Progenitor cell of endocrine pancreas (in vitro differentiated cells): ENCODE results near the gene C7. TPM values are rescaled to one million over a fixed set of nuclear protein-coding genes. Genes with fewer than 3 reads are reported as not detected.
"Not testable (repeated sequence)": the region's sequence is repeated elsewhere in the genome, so short reads cannot be mapped to it uniquely, and the experiment has no call there.

ENCODE experiments used
- DNase-seq: peaks from one replicate; pipeline ENCODE4 v3.0.0; 2021; ENCODE audit warnings: low spot score; ENCODE audit not compliant: unreplicated experiment
- H3K27ac Mint-ChIP-seq: 2 replicates; pipeline ENCODE4 v1.8.0; 2021; ENCODE audit warnings: mild to moderate bottlenecking, moderate library complexity, mixed read lengths
- H3K27me3 Mint-ChIP-seq: 2 replicates; pipeline ENCODE4 v1.8.0; 2021; ENCODE audit warnings: mixed read lengths
- H3K36me3 Mint-ChIP-seq: 2 replicates; pipeline ENCODE4 v1.8.0; 2022; ENCODE audit warnings: mixed read lengths; ENCODE audit not compliant: insufficient read depth
- H3K4me1 Mint-ChIP-seq: 2 replicates; pipeline ENCODE4 v1.8.0; 2021; ENCODE audit warnings: low read depth, mixed read lengths
- H3K4me3 Mint-ChIP-seq: 2 replicates; pipeline ENCODE4 v1.8.0; 2021; ENCODE audit warnings: low read depth, mild to moderate bottlenecking, moderate library complexity, mixed read lengths
- H3K9me3 Mint-ChIP-seq: 2 replicates; pipeline ENCODE4 v1.8.0; 2021; ENCODE audit warnings: low read depth, mixed read lengths
- total RNA-seq: library from RNA; stranded (reverse); gene quantifications from 2 replicates; pipeline ENCODE4 v1.2.1, GENCODE V29; 2021
- TF ChIP-seq, protein P1 (sequence below): fragments of 200-600 bp; sonication (generic); IDR thresholded peaks from one replicate; pipeline ENCODE4 v1.5.0; 2021; ENCODE audit warnings: antibody characterized with exemption, mild to moderate bottlenecking; ENCODE audit not compliant: unreplicated experiment

C7 gene
- total RNA-seq, 1 donor from 2014 or later: 5.7 TPM

DNA sequence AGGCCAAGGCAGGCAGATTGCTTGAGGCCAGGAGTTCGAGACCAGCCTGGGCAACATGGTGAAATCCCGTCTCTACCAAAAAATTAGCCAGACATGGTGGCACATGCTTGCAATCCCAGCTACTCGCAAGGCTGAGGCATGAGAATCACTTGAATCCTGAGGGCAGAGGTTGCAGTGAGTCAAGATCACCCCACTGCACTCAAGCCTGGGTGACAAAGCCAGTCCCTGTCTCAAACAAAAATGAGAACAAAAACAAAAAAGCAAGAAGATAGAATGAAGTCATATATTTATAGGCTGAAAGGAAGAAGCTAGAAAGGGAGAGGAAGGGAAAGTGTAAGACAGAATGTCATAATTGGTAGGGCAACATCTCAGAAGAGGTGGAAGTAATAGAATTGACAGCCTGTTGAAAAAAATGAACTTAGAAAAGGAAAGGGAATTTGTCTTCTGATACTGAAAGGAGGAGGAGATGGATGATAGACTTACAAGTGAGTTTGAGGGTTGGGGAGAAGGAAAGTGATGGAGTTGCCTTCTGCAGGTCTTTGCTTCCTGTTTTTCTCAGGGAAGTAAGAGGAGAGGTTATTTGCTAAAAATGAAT, 35.9 kb upstream of the C7 start:
- no peaks in the 10 kb centered on the region for H3K27me3 Mint-ChIP-seq
- TF ChIP-seq, protein P1, sequence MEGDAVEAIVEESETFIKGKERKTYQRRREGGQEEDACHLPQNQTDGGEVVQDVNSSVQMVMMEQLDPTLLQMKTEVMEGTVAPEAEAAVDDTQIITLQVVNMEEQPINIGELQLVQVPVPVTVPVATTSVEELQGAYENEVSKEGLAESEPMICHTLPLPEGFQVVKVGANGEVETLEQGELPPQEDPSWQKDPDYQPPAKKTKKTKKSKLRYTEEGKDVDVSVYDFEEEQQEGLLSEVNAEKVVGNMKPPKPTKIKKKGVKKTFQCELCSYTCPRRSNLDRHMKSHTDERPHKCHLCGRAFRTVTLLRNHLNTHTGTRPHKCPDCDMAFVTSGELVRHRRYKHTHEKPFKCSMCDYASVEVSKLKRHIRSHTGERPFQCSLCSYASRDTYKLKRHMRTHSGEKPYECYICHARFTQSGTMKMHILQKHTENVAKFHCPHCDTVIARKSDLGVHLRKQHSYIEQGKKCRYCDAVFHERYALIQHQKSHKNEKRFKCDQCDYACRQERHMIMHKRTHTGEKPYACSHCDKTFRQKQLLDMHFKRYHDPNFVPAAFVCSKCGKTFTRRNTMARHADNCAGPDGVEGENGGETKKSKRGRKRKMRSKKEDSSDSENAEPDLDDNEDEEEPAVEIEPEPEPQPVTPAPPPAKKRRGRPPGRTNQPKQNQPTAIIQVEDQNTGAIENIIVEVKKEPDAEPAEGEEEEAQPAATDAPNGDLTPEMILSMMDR: no peak
- H3K36me3 Mint-ChIP-seq: peaks cover 2% of the 10 kb centered on the region
- no peak overlapping the region for H3K4me3 Mint-ChIP-seq
- DNase-seq: no peak
- peaks cover 9% of the 10 kb centered on the region for H3K9me3 Mint-ChIP-seq
- peaks cover 8% of the 10 kb centered on the region for H3K4me1 Mint-ChIP-seq
- no peak overlapping the region for H3K27ac Mint-ChIP-seq

DNA sequence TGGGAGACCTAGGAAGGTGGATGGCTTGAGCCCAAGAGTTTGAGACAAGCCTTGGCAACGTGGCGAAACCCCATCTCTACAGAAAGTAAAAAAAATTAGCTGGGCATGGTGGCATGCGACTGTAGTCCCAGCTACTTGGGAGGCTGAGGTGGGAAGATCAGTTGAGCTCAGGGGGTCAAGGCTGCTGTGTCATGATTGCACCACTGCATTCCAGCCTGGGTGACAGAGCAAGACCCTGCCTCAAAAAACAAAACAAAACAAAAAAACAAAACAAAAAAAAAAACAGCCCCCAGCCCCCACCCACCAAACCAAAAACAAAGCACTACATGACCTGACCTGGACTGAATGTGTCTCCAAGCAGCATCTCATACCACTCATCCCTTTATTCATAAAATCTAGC, 33.3 kb upstream of the C7 start:
- no peaks in the 10 kb centered on the region for H3K27me3 Mint-ChIP-seq
- no peak overlapping the region for H3K4me3 Mint-ChIP-seq
- DNase-seq: no peak
- TF ChIP-seq, protein P1: no peak
- no peak overlapping the region for H3K27ac Mint-ChIP-seq
- peaks cover 2% of the 10 kb centered on the region for H3K36me3 Mint-ChIP-seq
- peaks cover 4% of the 10 kb centered on the region for H3K4me1 Mint-ChIP-seq
- H3K9me3 Mint-ChIP-seq: peaks cover 9% of the 10 kb centered on the region

DNA sequence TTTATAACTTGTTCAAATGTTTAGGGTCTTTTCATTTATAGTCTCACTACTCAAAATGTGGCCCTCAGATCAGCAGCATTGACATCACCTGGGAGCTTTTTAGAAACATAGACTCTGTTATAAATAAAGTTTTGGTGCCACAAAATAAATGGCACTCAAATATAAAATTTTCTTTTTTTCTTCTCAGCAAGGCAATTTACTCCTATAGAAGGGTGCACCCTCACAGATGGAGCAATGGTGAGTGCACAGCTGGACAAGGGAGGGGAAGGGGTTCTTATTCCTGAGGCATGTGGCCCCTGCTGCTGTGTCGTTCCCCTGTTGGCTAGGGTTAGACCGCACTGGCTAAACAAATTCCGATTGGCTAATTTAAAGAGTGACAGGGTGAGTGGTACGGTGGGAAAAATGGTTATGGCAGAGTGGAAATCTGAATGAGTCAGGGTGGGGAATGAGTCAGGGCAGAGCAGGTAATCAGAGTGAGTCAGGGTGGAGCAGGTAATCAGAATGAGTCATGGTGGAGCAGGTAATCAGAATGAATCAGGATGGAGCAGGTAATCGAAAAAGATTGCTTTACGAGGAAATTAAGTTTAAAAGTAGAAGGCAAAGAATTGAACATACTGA, 31.8 kb upstream of the C7 start:
- H3K36me3 Mint-ChIP-seq: peaks cover 5% of the 10 kb centered on the region
- TF ChIP-seq, protein P1: no peak
- no peaks in the 10 kb centered on the region for H3K27me3 Mint-ChIP-seq
- no peak for DNase-seq
- no peak overlapping the region for H3K4me3 Mint-ChIP-seq
- no peaks in the 10 kb centered on the region for H3K4me1 Mint-ChIP-seq
- peaks cover 15% of the 10 kb centered on the region for H3K9me3 Mint-ChIP-seq
- H3K27ac Mint-ChIP-seq: no peak overlapping the region

DNA sequence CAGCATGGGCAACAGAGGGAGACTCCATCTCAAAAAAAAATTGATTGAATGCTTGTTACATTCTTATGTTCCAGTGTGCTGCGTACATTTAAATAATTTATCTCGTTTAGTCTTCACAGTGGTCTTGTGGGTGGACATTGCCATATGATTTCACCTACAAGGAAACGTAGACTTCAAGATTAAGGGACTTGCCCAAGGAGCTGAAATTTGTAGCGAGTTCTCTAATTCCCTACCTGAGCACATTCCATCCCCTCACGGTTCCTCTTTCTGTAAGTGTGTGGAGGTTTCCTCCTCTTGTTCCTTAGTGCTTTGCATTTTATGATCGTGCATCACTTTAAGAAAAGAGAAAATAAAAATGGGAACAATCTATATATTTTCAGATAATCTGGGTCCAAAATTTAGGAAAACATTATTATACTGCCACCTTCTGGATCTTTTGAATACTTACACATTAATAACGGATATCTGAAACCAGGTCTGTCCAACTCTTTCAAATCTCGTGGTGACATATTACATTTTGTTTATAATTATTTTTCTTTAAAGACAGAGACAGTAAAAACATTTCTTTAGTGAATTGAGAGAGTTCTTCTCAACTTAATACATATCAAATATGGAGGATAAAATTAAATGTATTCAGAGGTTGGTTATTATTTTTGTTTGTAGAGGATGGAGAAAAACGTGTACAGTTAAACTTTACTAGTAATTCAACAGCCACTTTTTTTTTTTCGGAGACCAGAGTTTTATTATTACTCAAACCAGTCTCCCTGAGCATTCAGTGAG, 29.9 kb upstream of the C7 start:
- H3K4me1 Mint-ChIP-seq: no peaks in the 10 kb centered on the region

DNA sequence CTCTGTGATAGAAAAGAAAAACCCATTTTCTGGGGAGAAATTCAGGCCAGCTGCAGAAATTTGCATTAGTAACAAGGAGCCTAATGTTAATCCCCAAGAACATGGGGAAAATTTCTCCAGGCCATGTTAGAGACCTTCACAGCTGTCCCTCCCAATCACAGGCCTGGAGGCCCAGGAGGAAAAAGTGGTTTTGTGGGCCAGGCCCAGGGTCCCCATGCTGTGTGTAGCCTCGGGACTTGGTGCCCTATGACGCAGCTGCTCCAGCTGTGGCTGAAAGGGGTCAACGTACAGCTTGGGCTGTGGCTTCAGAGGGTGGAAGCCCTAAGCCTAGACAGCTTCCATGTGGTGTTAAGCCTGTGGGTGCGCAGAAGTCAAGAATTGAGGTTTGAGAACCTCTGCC, 27.0 kb upstream of the C7 start:
- H3K4me3 Mint-ChIP-seq: no peak overlapping the region
- no peaks in the 10 kb centered on the region for H3K4me1 Mint-ChIP-seq
- H3K36me3 Mint-ChIP-seq: peaks cover 5% of the 10 kb centered on the region
- DNase-seq: no peak
- TF ChIP-seq, protein P1: no peak
- H3K27ac Mint-ChIP-seq: no peak overlapping the region
- H3K27me3 Mint-ChIP-seq: no peaks in the 10 kb centered on the region
- peaks cover 10% of the 10 kb centered on the region for H3K9me3 Mint-ChIP-seq

More for the DNA sequence above, 29.9 kb upstream of the C7 start:
- TF ChIP-seq, protein P1: peak; percentile 81
- Mint-ChIP-seq H3K4me3 (no peak overlapping the region), H3K27me3 (no peaks in the 10 kb centered on the region), H3K27ac (no peak overlapping the region), H3K9me3 (peaks cover 15% of the 10 kb centered on the region), H3K36me3 (peaks cover 5% of the 10 kb centered on the region)
- no peak for DNase-seq

DNA sequence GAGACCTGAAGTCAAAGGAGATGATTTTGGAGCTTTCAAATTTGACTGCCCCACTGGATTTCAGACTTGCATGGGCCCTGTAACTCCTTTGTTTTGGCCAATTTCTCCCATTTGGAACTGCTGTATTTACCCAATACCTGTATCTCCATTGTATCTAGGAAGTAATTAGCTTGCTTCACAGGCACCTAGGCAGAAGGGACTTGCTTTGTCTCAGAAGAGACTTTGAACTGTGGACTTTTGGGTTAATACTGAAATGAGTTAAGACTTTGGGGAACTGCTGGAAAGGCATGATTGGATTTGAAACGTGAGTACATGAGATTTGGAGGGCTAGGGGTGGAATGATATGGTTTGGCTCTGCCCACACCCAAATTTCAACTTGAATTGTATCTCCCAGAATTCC, 26.2 kb upstream of the C7 start:
- not testable (repeated sequence) for DNase-seq, H3K9me3 Mint-ChIP-seq, H3K4me1 Mint-ChIP-seq, H3K27me3 Mint-ChIP-seq, H3K36me3 Mint-ChIP-seq, H3K4me3 Mint-ChIP-seq, H3K27ac Mint-ChIP-seq

DNA sequence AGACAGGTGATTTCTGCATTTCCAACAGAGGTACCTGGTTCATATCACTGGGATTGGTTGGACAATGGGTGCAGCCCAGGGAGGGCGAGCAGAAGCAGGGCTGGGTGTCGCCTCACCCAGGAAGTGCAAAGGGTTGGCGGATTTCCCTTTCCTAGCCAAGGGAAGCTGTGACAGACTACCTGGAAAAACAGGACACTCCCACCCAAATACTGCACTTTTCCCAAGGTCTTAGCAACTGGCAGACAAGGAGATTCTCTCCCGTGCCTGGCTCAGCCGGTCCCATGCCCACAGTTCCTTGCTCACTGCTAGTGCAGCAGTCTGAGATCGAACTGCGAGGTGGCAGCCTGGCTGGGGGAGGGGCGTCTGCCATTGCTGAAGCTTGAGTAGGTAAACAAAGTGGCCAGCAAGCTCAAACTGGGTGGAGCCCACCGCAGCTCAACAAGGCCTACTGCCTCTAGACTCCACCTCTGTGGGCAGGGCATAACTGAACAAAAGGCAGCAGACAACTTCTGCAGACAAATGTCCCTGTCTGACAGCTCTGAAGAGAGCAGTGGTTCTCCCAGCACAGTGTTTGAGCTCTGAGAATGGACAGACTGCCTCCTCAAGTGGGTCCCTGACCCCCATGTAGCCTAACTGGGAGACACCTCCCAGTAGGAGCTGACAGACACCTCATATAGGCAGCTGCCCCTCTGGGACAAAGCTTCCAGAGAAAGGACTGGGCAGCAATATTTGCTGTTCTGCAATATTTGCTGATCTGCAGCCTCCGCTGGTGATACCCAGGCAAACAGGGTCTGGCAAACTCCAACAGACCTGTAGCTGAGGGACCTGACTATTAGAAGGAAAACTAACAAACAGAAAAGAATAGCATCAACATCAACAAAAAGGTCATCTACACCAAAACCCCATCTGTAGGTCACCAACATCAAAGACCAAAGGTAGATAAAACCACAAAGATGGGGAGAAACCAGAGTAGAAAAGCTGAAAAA, 13.6 kb upstream of the C7 start:
- Mint-ChIP-seq H3K9me3 (peaks cover 22% of the 10 kb centered on the region), H3K27ac (peak overlapping the region; percentile 81), H3K4me3 (peak overlapping the region; percentile 47)
- not testable (repeated sequence) for H3K27me3 Mint-ChIP-seq, H3K4me1 Mint-ChIP-seq, H3K36me3 Mint-ChIP-seq
- peak; percentile 19 for DNase-seq
